Activated CD8-positive, alpha-beta memory T cell treated with anti-CD3 and anti-CD28 coated beads for 36 hours (primary cell): ENCODE data around the gene SPPL2B. TPM values are rescaled to one million over a fixed set of nuclear protein-coding genes. Genes with fewer than 3 reads are reported as not detected.

Experiments used
- CTCF ChIA-PET: fragments of 350-600 bp; sonication (Branson Sonifier 250); formaldehyde crosslinking; loops from one replicate; lab custom pipeline; 2021; ENCODE audit warnings: antibody characterized with exemption; lab: Charles Lee
- POLR2A ChIA-PET: fragments of 350-600 bp; sonication (Branson Sonifier 250); formaldehyde crosslinking; loops from one replicate; lab custom pipeline; 2021; ENCODE audit warnings: antibody characterized with exemption; lab: Charles Lee
- total RNA-seq, 2 experiments: library from RNA; stranded (reverse); gene quantifications; one replicate each; pipeline ENCODE4 v1.2.3, GENCODE V29; 2021

Gene SPPL2B
- total RNA-seq, 2 experiments from 2014 or later: 44.5 to 45.0 TPM

GRCh38 chr19:2317756-2318155, 10.7 kb upstream of the SPPL2B start:
- CTCF ChIA-PET: no interaction called here
- POLR2A ChIA-PET: no interaction called here

GRCh38 chr19:2318923-2319322, 9.6 kb upstream of the SPPL2B start:
- ChIA-PET POLR2A (no interaction called here), CTCF (no interaction called here)

GRCh38 chr19:2319551-2319950, 8.9 kb upstream of the SPPL2B start:
- POLR2A ChIA-PET: no interaction called here

GRCh38 chr19:2320049-2320448, 8.4 kb upstream of the SPPL2B start:
- ChIA-PET CTCF (interaction anchor here (0.6 kb wide), 1 partner anchor 317 kb away, joined by 3 read pairs; no protein-coding TSS in a partner anchor), POLR2A (no interaction called here)

More at GRCh38 chr19:2319551-2319950, 8.9 kb upstream of the SPPL2B start:
- CTCF ChIA-PET: interaction anchor here (0.6 kb wide), 1 partner anchor 318 kb away, joined by 3 read pairs; no protein-coding TSS in a partner anchor

- CTCF ChIA-PET: no interaction called here
- POLR2A ChIA-PET: no interaction called here
Observed at GRCh38 chr19:2320939-2321338, 7.5 kb upstream of the SPPL2B start.

- CTCF ChIA-PET: no interaction called here
- POLR2A ChIA-PET: no interaction called here
Observed at GRCh38 chr19:2321565-2322283, 6.8 kb upstream of the SPPL2B start.

- POLR2A ChIA-PET: no interaction called here
- CTCF ChIA-PET: no interaction called here
Observed at GRCh38 chr19:2323707-2324106, 4.8 kb upstream of the SPPL2B start.

GRCh38 chr19:2324220-2324948, 4.1 kb upstream of the SPPL2B start:
- POLR2A ChIA-PET: no interaction called here
- CTCF ChIA-PET: interaction anchor here (0.6 kb wide), 1 partner anchor 383 kb away, joined by 3 read pairs; no protein-coding TSS in a partner anchor

GRCh38 chr19:2325281-2326046, 3.0 kb upstream of the SPPL2B start:
- POLR2A ChIA-PET: no interaction called here
- CTCF ChIA-PET: no interaction called here

GRCh38 chr19:2326699-2327360, 1.7 kb upstream of the SPPL2B start:
- POLR2A ChIA-PET: interaction anchor here (0.6 to 1.4 kb wide), 2 partner anchors 12 to 52 kb away, joined by 3 to 4 read pairs; no protein-coding TSS in a partner anchor

GRCh38 chr19:2327773-2328400, 597 bp upstream of the SPPL2B start:
- ChIA-PET CTCF (interaction anchor here (0.6 to 1.7 kb wide), 8 partner anchors 17 to 1485 kb away, joined by 3 to 5 read pairs (median 3); no protein-coding TSS in a partner anchor), POLR2A (interaction anchor here (0.6 to 1.4 kb wide), 6 partner anchors 12 to 244 kb away, joined by 3 to 5 read pairs (median 4); partner anchors contain the start of gene TIMM13)

More at GRCh38 chr19:2326699-2327360, 1.7 kb upstream of the SPPL2B start:
- CTCF ChIA-PET: interaction anchor here (0.6 to 1.7 kb wide), 5 partner anchors 16 to 399 kb away, joined by 3 to 5 read pairs (median 3); no protein-coding TSS in a partner anchor

- ChIA-PET CTCF (interaction anchor here (0.6 to 0.9 kb wide), 2 partner anchors 14 to 128 kb away, joined by 3 to 4 read pairs; no protein-coding TSS in a partner anchor), POLR2A (interaction anchor here (0.6 kb wide), 1 partner anchor 40 kb away, joined by 3 read pairs; no protein-coding TSS in a partner anchor)
Observed at GRCh38 chr19:2329149-2329478, 630 bp downstream of the SPPL2B start.

GRCh38 chr19:2329501-2329916, 1.0 kb downstream of the SPPL2B start:
- CTCF ChIA-PET: interaction anchor here (0.6 to 0.9 kb wide), 3 partner anchors 14 to 128 kb away, joined by 3 to 4 read pairs (median 4); no protein-coding TSS in a partner anchor
- POLR2A ChIA-PET: interaction anchor here (0.6 kb wide), 1 partner anchor 40 kb away, joined by 3 read pairs; no protein-coding TSS in a partner anchor

- ChIA-PET POLR2A (no interaction called here), CTCF (interaction anchor here (0.7 to 0.9 kb wide), 3 partner anchors 15 to 95 kb away, joined by 3 to 4 read pairs (median 3); no protein-coding TSS in a partner anchor)
Observed at GRCh38 chr19:2330255-2330631, 1.8 kb downstream of the SPPL2B start.

GRCh38 chr19:2330632-2331284, 2.3 kb downstream of the SPPL2B start:
- POLR2A ChIA-PET: no interaction called here
- CTCF ChIA-PET: interaction anchor here (0.8 kb wide), 1 partner anchor 93 kb away, joined by 3 read pairs; no protein-coding TSS in a partner anchor

- ChIA-PET POLR2A (no interaction called here), CTCF (interaction anchor here (0.6 kb wide), 1 partner anchor 60 kb away, joined by 3 read pairs; no protein-coding TSS in a partner anchor)
Observed at GRCh38 chr19:2331601-2332246, 3.2 kb downstream of the SPPL2B start.
